Prostate gland (tissue), 2 donors: ENCODE results near the gene RHBDD1.

Experiments used
- CTCF ChIP-seq, 4 experiments: fragments of 200-600 bp in 2 of 4; fragments of 450-650 bp in 2 of 4; sonication (generic) in 2 of 4; IDR thresholded peaks; 1 replicate in 3 of 4; 2 replicates in 1 of 4; pipeline ENCODE4 v1.5.1; 2016 to 2019; ENCODE audit warnings: antibody characterized with exemption in 4 of 4, mild to moderate bottlenecking in 2 of 4, moderate library complexity in 2 of 4
- POLR2A ChIP-seq: fragments of 450-650 bp; IDR thresholded peaks from one replicate; pipeline ENCODE4 v1.6.1; 2016; ENCODE audit warnings: antibody characterized with exemption, mild to moderate bottlenecking
- POLR2AphosphoS5 ChIP-seq: sonication (generic); formaldehyde crosslinking; IDR thresholded peaks from one replicate; pipeline ENCODE4 v1.6.1; 2017; ENCODE audit warnings: antibody characterized with exemption

GRCh38 chr2:226855787-226856186 lies 19.9 kb downstream of the RHBDD1 start:
- TF ChIP-seq POLR2A (no peak), CTCF (IDR thresholded peaks at IDR 0.05) (no peak), POLR2AphosphoS5 (no peak)
